Astrocyte (in vitro differentiated cells and primary cell): ENCODE measurements around the gene LPO. TPM values are rescaled to one million over a fixed set of nuclear protein-coding genes. Genes with fewer than 3 reads are reported as not detected.

ENCODE experiments used
- DNase-seq: peaks from one replicate; pipeline ENCODE4 v3.0.0-alpha.2; 2010; ENCODE audit warnings: low read depth
- FAIRE-seq: peaks from 2 replicates; lab custom pipeline; 2011; peaks lifted over from hg19 to GRCh38; lab: Jason Lieb, UNC
- H2AFZ ChIP-seq: 2 replicates; pipeline ENCODE4 v1.6.0; 2012; ENCODE audit warnings: low read depth, low read length, inconsistent platforms
- H3K27ac ChIP-seq: 2 replicates; pipeline ENCODE4 v1.5.1; 2011; ENCODE audit warnings: low read depth, low read length, inconsistent platforms
- H3K27me3 ChIP-seq: 2 replicates; pipeline ENCODE4 v1.6.0; 2011; ENCODE audit warnings: low read length, inconsistent platforms; ENCODE audit not compliant: insufficient read depth
- H3K36me3 ChIP-seq: 2 replicates; pipeline ENCODE4 v1.5.1; 2011; ENCODE audit warnings: low read length, inconsistent platforms; ENCODE audit not compliant: insufficient read depth
- H3K4me1 ChIP-seq: 2 replicates; pipeline ENCODE4 v1.5.1; 2011; ENCODE audit warnings: low read length, inconsistent platforms; ENCODE audit not compliant: insufficient read depth
- H3K4me2 ChIP-seq: 2 replicates; pipeline ENCODE4 v1.6.0; 2012; ENCODE audit warnings: low read length, inconsistent platforms
- H3K4me3 ChIP-seq: 2 replicates; pipeline ENCODE4 v1.5.1; 2011; ENCODE audit warnings: low read depth, mild to moderate bottlenecking, low read length, inconsistent platforms; ENCODE audit not compliant: insufficient read depth
- H3K79me2 ChIP-seq: 2 replicates; pipeline ENCODE4 v1.6.0; 2012; ENCODE audit warnings: mild to moderate bottlenecking, low read length, inconsistent platforms; ENCODE audit not compliant: insufficient read depth
- H3K9ac ChIP-seq: 2 replicates; pipeline ENCODE4 v1.6.0; 2012; ENCODE audit warnings: mild to moderate bottlenecking, low read length, inconsistent platforms
- H3K9me3 ChIP-seq: 2 replicates; pipeline ENCODE4 v1.5.1; 2012; ENCODE audit warnings: low read depth, mild to moderate bottlenecking, low read length, inconsistent platforms; ENCODE audit not compliant: insufficient read depth
- H4K20me1 ChIP-seq: 2 replicates; pipeline ENCODE4 v1.6.0; 2012; ENCODE audit warnings: low read length, inconsistent platforms; ENCODE audit not compliant: insufficient read depth
- H3K27ac Mint-ChIP-seq: one replicate; pipeline ENCODE4 v1.8.0; 2021; ENCODE audit warnings: mild to moderate bottlenecking, mixed read lengths; ENCODE audit not compliant: unreplicated experiment
- H3K27me3 Mint-ChIP-seq: one replicate; pipeline ENCODE4 v1.8.0; 2021; ENCODE audit warnings: low read depth, mixed read lengths; ENCODE audit not compliant: unreplicated experiment
- H3K36me3 Mint-ChIP-seq: one replicate; pipeline ENCODE4 v1.8.0; 2021; ENCODE audit warnings: low read depth, mixed read lengths; ENCODE audit not compliant: unreplicated experiment
- H3K4me1 Mint-ChIP-seq: one replicate; pipeline ENCODE4 v1.8.0; 2021; ENCODE audit warnings: low read depth, mixed read lengths; ENCODE audit not compliant: unreplicated experiment
- H3K4me3 Mint-ChIP-seq: one replicate; pipeline ENCODE4 v1.8.0; 2021; ENCODE audit warnings: mild to moderate bottlenecking, moderate library complexity, mixed read lengths; ENCODE audit not compliant: unreplicated experiment
- H3K9me3 Mint-ChIP-seq: one replicate; pipeline ENCODE4 v1.8.0; 2021; ENCODE audit warnings: mild to moderate bottlenecking, mixed read lengths; ENCODE audit not compliant: unreplicated experiment
- CTCF ChIP-seq: IDR thresholded peaks from 2 replicates; pipeline ENCODE4 v1.5.1; 2011; ENCODE audit warnings: low read depth, mild to moderate bottlenecking, inconsistent platforms, low read length, moderate library complexity; ENCODE audit not compliant: insufficient read depth
- EZH2 ChIP-seq: IDR thresholded peaks from 2 replicates; pipeline ENCODE4 v1.6.1; 2012; ENCODE audit warnings: mild to moderate bottlenecking, low read length, inconsistent platforms; ENCODE audit not compliant: insufficient read depth
- total RNA-seq: library from RNA; stranded (reverse); gene quantifications from 2 replicates; pipeline ENCODE4 v1.2.1, GENCODE V29; 2021

LPO gene
- total RNA-seq, 1 donor from 2014 or later = not detected

- H3K27me3 ChIP-seq = peaks cover 37% of the 10 kb centered on the region
- H3K27me3 Mint-ChIP-seq = peaks cover 75% of the 10 kb centered on the region
These were observed 11.1 kb downstream of the LPO start for GRCh38 chr17:58249270-58250133.

DNA sequence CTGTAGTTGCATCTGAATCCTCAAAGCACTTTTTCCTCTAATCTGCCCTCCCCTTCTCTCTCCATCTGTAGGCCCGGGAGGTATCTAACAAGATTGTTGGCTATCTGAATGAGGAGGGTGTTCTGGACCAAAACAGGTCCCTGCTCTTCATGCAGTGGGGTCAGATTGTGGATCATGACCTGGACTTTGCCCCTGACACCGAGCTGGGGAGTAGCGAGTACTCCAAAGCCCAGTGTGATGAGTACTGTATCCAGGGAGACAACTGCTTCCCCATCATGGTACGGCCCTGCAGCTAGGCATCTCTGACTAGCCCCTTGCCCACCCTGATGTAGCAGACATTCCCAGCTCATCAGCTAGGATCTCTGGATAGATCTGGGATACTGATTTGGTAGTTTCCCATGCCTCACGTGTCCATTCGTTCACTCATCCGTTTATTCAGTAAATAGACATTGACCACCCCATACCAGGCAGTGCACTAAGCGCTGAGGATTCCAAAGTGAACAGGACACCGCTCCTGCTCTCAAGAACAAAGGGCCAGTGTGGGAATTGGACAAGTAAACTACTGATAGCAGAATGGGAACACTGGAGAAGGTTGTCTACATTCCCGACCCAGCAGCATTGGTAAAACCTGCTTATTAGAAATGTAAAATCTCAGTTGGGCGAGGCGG is 12.1 kb downstream of the LPO start:
- peaks cover 6% of the 10 kb centered on the region for H3K9me3 Mint-ChIP-seq
- peaks cover 73% of the 10 kb centered on the region for H3K27me3 Mint-ChIP-seq
- no peaks in the 10 kb centered on the region for H3K4me1 Mint-ChIP-seq
- H3K36me3 Mint-ChIP-seq = peaks cover 2% of the 10 kb centered on the region
- peak overlapping the region; percentile 90 for H2AFZ ChIP-seq
- no peak overlapping the region for H3K27ac ChIP-seq
- no peaks in the 10 kb centered on the region for H3K36me3 ChIP-seq
- FAIRE-seq = no peak
- no peak for DNase-seq
- no peak overlapping the region for H3K4me2 ChIP-seq
- H3K79me2 ChIP-seq = no peaks in the 10 kb centered on the region
- H3K9ac ChIP-seq = no peak overlapping the region
- TF ChIP-seq EZH2 (no peak), CTCF (no peak)
- H3K27ac Mint-ChIP-seq = no peak overlapping the region
- H3K4me1 ChIP-seq = no peaks in the 10 kb centered on the region
- peaks cover 39% of the 10 kb centered on the region for H3K27me3 ChIP-seq
- H3K4me3 ChIP-seq = no peak overlapping the region
- no peak overlapping the region for H3K4me3 Mint-ChIP-seq
- no peaks in the 10 kb centered on the region for H4K20me1 ChIP-seq
- H3K9me3 ChIP-seq = no peaks in the 10 kb centered on the region

More at GRCh38 chr17:58249270-58250133, 11.1 kb downstream of the LPO start:
- Mint-ChIP-seq H3K36me3 (peaks cover 2% of the 10 kb centered on the region), H3K4me3 (peak overlapping the region; percentile 50), H3K4me1 (no peaks in the 10 kb centered on the region), H3K27ac (no peak overlapping the region), H3K9me3 (peaks cover 6% of the 10 kb centered on the region)
- peak overlapping the region; percentile 90 for H2AFZ ChIP-seq
- H3K79me2 ChIP-seq = no peaks in the 10 kb centered on the region
- H3K36me3 ChIP-seq = no peaks in the 10 kb centered on the region
- H3K4me2 ChIP-seq = peak overlapping the region; percentile 92
- H4K20me1 ChIP-seq = no peaks in the 10 kb centered on the region
- no peak for FAIRE-seq
- H3K9me3 ChIP-seq = no peaks in the 10 kb centered on the region
- no peak overlapping the region for H3K27ac ChIP-seq
- DNase-seq = peak; percentile 9
- TF ChIP-seq EZH2 = no peak
- peak; percentile 63 for TF ChIP-seq CTCF
- no peaks in the 10 kb centered on the region for H3K4me1 ChIP-seq
- H3K9ac ChIP-seq = peak overlapping the region; percentile 57
- H3K4me3 ChIP-seq = peak overlapping the region; percentile 54
